Measurements from ENCODE around the gene CTDSPL.

CTDSPL gene

GRCh38 chr3:37913522-37913921 is 51.8 kb downstream of the CTDSPL start:
- CTCF ChIA-PET, result no interaction called here
- POLR2A ChIA-PET, result no interaction called here
- TF ChIP-seq INSM2 (tag by site-specific recombination; IDR thresholded peaks at IDR 0.05), result no peak
- TF ChIP-seq HOXA7 (CRISPR knock-in tag; IDR thresholded peaks at IDR 0.05; ENCODE audit: borderline replicate concordance), result no peak
- no peak for TF ChIP-seq OSR2 (tag by site-specific recombination; IDR thresholded peaks at IDR 0.05)
- TF ChIP-seq ZBTB44 (tag by site-specific recombination; IDR thresholded peaks at IDR 0.05), result no peak
- no peak for TF ChIP-seq FEZF1 (tag by site-specific recombination; IDR thresholded peaks at IDR 0.05)
- TF ChIP-seq ZNF571 (tag by site-specific recombination; IDR thresholded peaks at IDR 0.05), result no peak
- TF ChIP-seq TRIM28 (IDR thresholded peaks at IDR 0.05; ENCODE audit: borderline replicate concordance, low read length), result no peak
- no peak for TF ChIP-seq KLF8 (tag by site-specific recombination; IDR thresholded peaks at IDR 0.05)
- TF ChIP-seq ZNF692 (tag by site-specific recombination; IDR thresholded peaks at IDR 0.05), result no peak
- TF ChIP-seq ZNF768 (tag by site-specific recombination; IDR thresholded peaks at IDR 0.05), result no peak
- no peak for TF ChIP-seq ZNF114 (tag by site-specific recombination; IDR thresholded peaks at IDR 0.05)
- no peak for TF ChIP-seq ZNF514 (tag by site-specific recombination; IDR thresholded peaks at IDR 0.05)
- no peak for TF ChIP-seq MEIS1 (CRISPR knock-in tag; IDR thresholded peaks at IDR 0.05; ENCODE audit: borderline replicate concordance)
- no peak for TF ChIP-seq IKZF3 (tag by site-specific recombination; IDR thresholded peaks at IDR 0.05)
- H3K9me3 ChIP-seq (ENCODE audit: control insufficient read depth, insufficient read depth, low read depth, low read length), result no peaks in the 10 kb centered on the region
- no peak overlapping the region for H3K4me3 ChIP-seq (ENCODE audit: low read depth, low read length)
- no peak overlapping the region for H3K27ac ChIP-seq (ENCODE audit: extremely low read depth, low read depth, low read length)
- H3K4me1 ChIP-seq (ENCODE audit: control insufficient read depth, insufficient read depth, low read length), result no peaks in the 10 kb centered on the region
- no peaks in the 10 kb centered on the region for H3K36me3 ChIP-seq (ENCODE audit: control insufficient read depth in 2 of 2, insufficient read depth in 1 of 2, low read length in 2 of 2)

- Histone ChIP-seq H3K4me1 (ENCODE audit: control insufficient read depth, insufficient read depth, low read length) (no peaks in the 10 kb centered on the region), H3K9me3 (ENCODE audit: control insufficient read depth, insufficient read depth, low read depth, low read length) (no peaks in the 10 kb centered on the region), H3K27ac (ENCODE audit: extremely low read depth, low read depth, low read length) (no peak overlapping the region), H3K4me3 (ENCODE audit: low read depth, low read length) (no peak overlapping the region), H3K36me3 (ENCODE audit: control insufficient read depth in 2 of 2, insufficient read depth in 1 of 2, low read length in 2 of 2) (no peaks in the 10 kb centered on the region)
- ChIA-PET CTCF (interaction anchor here (1.3 kb wide), 1 partner anchor 18 kb away, joined by 3 read pairs; no protein-coding TSS in a partner anchor), POLR2A (no interaction called here)
- TF ChIP-seq ZNF529 (tag by site-specific recombination; IDR thresholded peaks at IDR 0.05; ENCODE audit: insufficient replicate concordance) (no peak), ZBTB26 (tag by site-specific recombination; optimal IDR thresholded peaks at IDR 0.05) (no peak), ZNF211 (tag by site-specific recombination; IDR thresholded peaks at IDR 0.05; ENCODE audit: low read depth) (no peak), ZBTB11 (tag by site-specific recombination; conservative IDR thresholded peaks at IDR 0.05; ENCODE audit: low read depth) (no peak), ELK4 (IDR thresholded peaks at IDR 0.05; ENCODE audit: borderline replicate concordance, low read depth, low read length) (no peak), SCRT1 (tag by site-specific recombination; IDR thresholded peaks at IDR 0.05; ENCODE audit: borderline replicate concordance) (no peak), ZNF138 (tag by site-specific recombination; IDR thresholded peaks at IDR 0.05; ENCODE audit: borderline replicate concordance) (no peak), ZNF280D (tag by site-specific recombination; IDR thresholded peaks at IDR 0.05) (no peak)
These were observed 55.0 kb downstream of the CTDSPL start for GRCh38 chr3:37916685-37917084.
